DOHH2 (cell line): ENCODE data around the gene ALOX5AP.

Experiments used
- EZH2phosphoT487 ChIP-seq: fragments of 200-600 bp; sonication (generic); IDR thresholded peaks from 2 replicates; pipeline ENCODE4 v1.6.1; 2017; ENCODE audit warnings: borderline replicate concordance, mild to moderate bottlenecking, antibody characterized with exemption, low read length, moderate library complexity, mixed read lengths
- TF ChIP-seq, protein P1 (sequence below): fragments of 200-600 bp; sonication (generic); IDR thresholded peaks from one replicate; pipeline ENCODE4 v1.5.1; 2014; ENCODE audit warnings: antibody characterized with exemption, mild to moderate bottlenecking, low read depth, low read length; ENCODE audit not compliant: poor library complexity, severe bottlenecking

DNA sequence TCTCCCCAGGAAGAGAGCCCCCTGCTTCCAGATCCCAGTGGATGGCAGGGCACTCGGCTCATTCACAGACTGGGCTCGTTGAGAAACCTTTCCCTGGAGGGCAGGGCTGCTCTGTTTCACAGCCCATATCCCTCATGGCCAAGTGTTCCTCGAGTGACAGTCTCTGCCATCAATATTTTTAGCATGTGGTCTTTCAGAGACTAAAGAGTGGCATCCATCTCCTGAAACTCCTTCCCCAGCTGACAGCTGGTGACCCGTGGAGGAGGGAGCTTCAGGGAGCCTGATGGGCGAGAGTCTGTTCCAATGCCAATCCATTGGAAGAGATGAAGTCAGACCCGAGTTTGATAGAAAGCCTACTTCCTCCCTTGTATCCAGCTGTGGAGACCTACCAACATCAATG is 30.7 kb upstream of the ALOX5AP start:
- TF ChIP-seq, protein P1, sequence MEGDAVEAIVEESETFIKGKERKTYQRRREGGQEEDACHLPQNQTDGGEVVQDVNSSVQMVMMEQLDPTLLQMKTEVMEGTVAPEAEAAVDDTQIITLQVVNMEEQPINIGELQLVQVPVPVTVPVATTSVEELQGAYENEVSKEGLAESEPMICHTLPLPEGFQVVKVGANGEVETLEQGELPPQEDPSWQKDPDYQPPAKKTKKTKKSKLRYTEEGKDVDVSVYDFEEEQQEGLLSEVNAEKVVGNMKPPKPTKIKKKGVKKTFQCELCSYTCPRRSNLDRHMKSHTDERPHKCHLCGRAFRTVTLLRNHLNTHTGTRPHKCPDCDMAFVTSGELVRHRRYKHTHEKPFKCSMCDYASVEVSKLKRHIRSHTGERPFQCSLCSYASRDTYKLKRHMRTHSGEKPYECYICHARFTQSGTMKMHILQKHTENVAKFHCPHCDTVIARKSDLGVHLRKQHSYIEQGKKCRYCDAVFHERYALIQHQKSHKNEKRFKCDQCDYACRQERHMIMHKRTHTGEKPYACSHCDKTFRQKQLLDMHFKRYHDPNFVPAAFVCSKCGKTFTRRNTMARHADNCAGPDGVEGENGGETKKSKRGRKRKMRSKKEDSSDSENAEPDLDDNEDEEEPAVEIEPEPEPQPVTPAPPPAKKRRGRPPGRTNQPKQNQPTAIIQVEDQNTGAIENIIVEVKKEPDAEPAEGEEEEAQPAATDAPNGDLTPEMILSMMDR = no peak
- TF ChIP-seq EZH2phosphoT487 = no peak
